Measurements from ENCODE around the gene POC1B. TPM values are rescaled to one million over a fixed set of nuclear protein-coding genes. Genes with fewer than 3 reads are reported as not detected.
A peak's percentile ranks its signal among the peaks of the same experiment; 100 is the strongest.

The POC1B gene

DNA sequence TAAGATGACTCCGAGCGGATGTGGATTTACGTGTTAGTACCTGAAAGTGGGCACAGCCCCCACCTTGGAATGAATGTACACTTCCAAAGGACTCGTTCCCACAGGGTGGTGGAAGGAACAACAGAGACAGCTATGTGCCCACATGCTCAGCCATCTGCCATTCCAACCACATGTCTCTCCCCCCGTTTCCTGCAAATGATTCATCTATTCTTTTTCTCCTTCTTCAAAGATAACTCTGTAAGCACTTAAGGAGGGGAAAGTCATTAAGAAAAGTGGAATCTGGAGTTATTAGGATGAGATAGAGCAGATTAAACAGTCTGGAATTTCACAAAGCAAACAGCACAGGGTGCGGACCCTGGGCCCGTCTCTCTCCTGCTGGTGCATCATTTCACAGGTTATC, 155.0 kb downstream of the POC1B start:
- Histone ChIP-seq H3K9ac (ENCODE audit: low read depth, low read length) (no peak overlapping the region), H3K4me2 (ENCODE audit: low read length) (peak overlapping the region; percentile 15), H3K4me3 (ENCODE audit: low read length) (no peak overlapping the region), H3K4me1 (ENCODE audit: control insufficient read depth, insufficient read depth, low read length) (peaks cover 48% of the 10 kb centered on the region), H3K9me3 (replicated peaks; ENCODE audit: low read length) (no peaks in the 10 kb centered on the region), H3K27me3 (ENCODE audit: control insufficient read depth, insufficient read depth, low read length) (no peaks in the 10 kb centered on the region), H3K36me3 (ENCODE audit: insufficient read depth, low read length) (no peaks in the 10 kb centered on the region)

DNA sequence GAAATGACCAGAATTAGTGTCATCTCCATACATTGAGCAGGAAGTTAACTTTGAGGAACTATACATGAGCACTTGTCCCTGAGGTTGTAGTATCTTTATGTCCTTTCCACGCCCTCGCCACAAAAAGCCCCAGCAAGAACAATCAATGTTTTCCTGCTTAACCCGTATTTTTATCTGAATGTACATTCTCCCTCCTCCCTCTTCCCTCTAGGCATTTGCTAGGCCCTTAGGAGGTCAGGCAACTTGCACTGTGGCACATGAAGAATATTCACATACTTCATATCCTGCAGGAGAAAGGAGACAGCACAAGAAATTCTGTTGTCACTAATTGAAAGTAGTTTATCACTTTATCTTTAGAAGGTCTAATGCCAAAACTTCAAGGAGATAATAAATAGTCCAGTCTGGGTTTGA, 155.4 kb downstream of the POC1B start:
- no peaks in the 10 kb centered on the region for H3K9me3 ChIP-seq (replicated peaks; ENCODE audit: low read length)
- H3K9ac ChIP-seq (ENCODE audit: low read depth, low read length), result no peak overlapping the region
- no peaks in the 10 kb centered on the region for H3K36me3 ChIP-seq (ENCODE audit: insufficient read depth, low read length)
- H3K4me1 ChIP-seq (ENCODE audit: control insufficient read depth, insufficient read depth, low read length), result peaks cover 43% of the 10 kb centered on the region
- no peaks in the 10 kb centered on the region for H3K27me3 ChIP-seq (ENCODE audit: control insufficient read depth, insufficient read depth, low read length)
- no peak overlapping the region for H3K4me3 ChIP-seq (ENCODE audit: low read length)
- H3K4me2 ChIP-seq (ENCODE audit: low read length), result no peak overlapping the region

Small RNA genes within 50 kb of the gene (small RNA-seq; reads per million reads assigned to genes)
- gene AC025034.2 (not detected), gene POC1B-GALNT4 (not detected)

Data from skeletal muscle satellite cell (primary cell).